Measurements from ENCODE around the gene TTC31. TPM values are rescaled to one million over a fixed set of nuclear protein-coding genes. Genes with fewer than 3 reads are reported as not detected.
A peak's percentile ranks its signal among the peaks of the same experiment; 100 is the strongest.
"Not testable (repeated sequence)": the region's sequence is repeated elsewhere in the genome, so short reads cannot be mapped to it uniquely, and the experiment has no call there.

The TTC31 gene
- total and polyA plus RNA-seq, 7 donors, result 5.4 to 13.2 (median 9.4) TPM

GRCh38 chr2:74457549-74458131, 25.2 kb upstream of the TTC31 start:
- ATAC-seq (peak; percentile 7 to 21 (median 12)), DNase-seq (peak; percentile 67 to 77)
- Histone ChIP-seq H3K27me3 (ENCODE audit: insufficient read depth in 3 of 3, low read length in 2 of 3) (no peaks in the 10 kb centered on the region), H3K4me1 (peaks cover 26% of the 10 kb centered on the region), H3K4me3 (peak overlapping the region; percentile 86), H3K36me3 (ENCODE audit: insufficient read depth in 1 of 2, low read depth in 1 of 2) (peaks cover 2 to 31% of the 10 kb centered on the region in 2 donors), H3K27ac (peak overlapping the region; percentile 87), H3K9me3 (no peaks in the 10 kb centered on the region)
- WGBS, 3 donors, result 0 to 1% (median 0%) methylated on average over 32 to 46 of the region's 46 CpGs
- intact Hi-C loops (cut with DNase I), result loop anchor here in 1 of 2 donors (2.0 kb wide), 1 partner anchor 721 kb away; the partner anchor contains the start of gene TPRKB
- no peak for TF ChIP-seq CTCF (IDR thresholded peaks at IDR 0.05)

- WGBS, 3 donors, result 0 to 1% (median 1%) methylated on average over 30 to 38 of the region's 38 CpGs
- no peak for TF ChIP-seq CTCF (IDR thresholded peaks at IDR 0.05)
- DNase-seq (peak; percentile 99 to 100), ATAC-seq (peak; percentile 90 to 94 (median 93))
- H3K4me1 ChIP-seq, result peaks cover 26% of the 10 kb centered on the region
- H3K27ac ChIP-seq, result peak within 1 kb of the TSS; percentile 87
- H3K36me3 ChIP-seq (ENCODE audit: insufficient read depth in 1 of 2, low read depth in 1 of 2), result peaks cover 3 to 38% of the 10 kb centered on the region in 2 donors
- H3K4me3 ChIP-seq, result peak within 1 kb of the TSS; percentile 86
- no peaks in the 10 kb centered on the region for H3K27me3 ChIP-seq (ENCODE audit: insufficient read depth in 3 of 3, low read length in 2 of 3)
- no peaks in the 10 kb centered on the region for H3K9me3 ChIP-seq
- intact Hi-C loops (cut with DNase I), result no loop called here
Measured at GRCh38 chr2:74458132-74458937, 24.5 kb upstream of the TTC31 start, which contains the start of gene WBP1. WBP1 (plus strand) TSS chr2:74458438; CDS start chr2:74458603, 165 bp downstream.

- no peaks in the 10 kb centered on the region for H3K27me3 ChIP-seq (ENCODE audit: insufficient read depth in 3 of 3, low read length in 2 of 3)
- H3K9me3 ChIP-seq, result no peaks in the 10 kb centered on the region
- peak overlapping the region; percentile 87 for H3K27ac ChIP-seq
- no peak for ATAC-seq
- 1 to 3% (median 3%) methylated on average over 10 of the region's 10 CpGs for WGBS, 3 donors
- TF ChIP-seq CTCF (IDR thresholded peaks at IDR 0.05), result no peak
- H3K4me1 ChIP-seq, result peaks cover 29% of the 10 kb centered on the region
- intact Hi-C loops (cut with DNase I), result no loop called here
- peaks cover 3 to 38% of the 10 kb centered on the region in 2 donors for H3K36me3 ChIP-seq (ENCODE audit: insufficient read depth in 1 of 2, low read depth in 1 of 2)
- no peak for DNase-seq
- H3K4me3 ChIP-seq, result peak overlapping the region; percentile 86
Measured at GRCh38 chr2:74458938-74459363, 23.9 kb upstream of the TTC31 start.

GRCh38 chr2:74459503-74460118, 23.3 kb upstream of the TTC31 start:
- H3K27me3 ChIP-seq (ENCODE audit: insufficient read depth in 3 of 3, low read length in 2 of 3); ATAC-seq; H3K9me3 ChIP-seq; H3K27ac ChIP-seq: not testable (repeated sequence)
- whole genome bisulfite sequencing, 3 donors, result 62 to 73% (median 64%) methylated on average over 12 to 13 of the region's 13 CpGs
- H3K4me1 ChIP-seq, result peaks cover 35% of the 10 kb centered on the region
- peaks cover 3 to 38% of the 10 kb centered on the region in 2 donors for H3K36me3 ChIP-seq (ENCODE audit: insufficient read depth in 1 of 2, low read depth in 1 of 2)
- H3K4me3 ChIP-seq, result peak overlapping the region; percentile 86
- intact Hi-C loops (cut with DNase I), result loop anchor here in 1 of 2 donors (10.0 kb wide), 1 partner anchor 725 kb away; the partner anchor contains the start of gene TPRKB
- DNase-seq, result peak in 1 of 2 donors; percentile 40

GRCh38 chr2:74460187-74460586, 22.7 kb upstream of the TTC31 start:
- peak in 1 of 2 donors; percentile 49 for DNase-seq
- not testable (repeated sequence) for H3K9me3 ChIP-seq; H3K27ac ChIP-seq; H3K27me3 ChIP-seq (ENCODE audit: insufficient read depth in 3 of 3, low read length in 2 of 3); ATAC-seq; H3K4me3 ChIP-seq
- Histone ChIP-seq H3K4me1 (peaks cover 35% of the 10 kb centered on the region), H3K36me3 (ENCODE audit: insufficient read depth in 1 of 2, low read depth in 1 of 2) (peaks cover 3 to 38% of the 10 kb centered on the region in 2 donors)
- intact Hi-C loops (cut with DNase I), result loop anchor here in 1 of 2 donors (10.0 kb wide), 1 partner anchor 725 kb away; the partner anchor contains the start of gene TPRKB
- WGBS, 3 donors, result 74 to 78% (median 76%) methylated on average over 10 of the region's 10 CpGs
